Measurements from ENCODE around the gene RGS9. TPM values are rescaled to one million over a fixed set of nuclear protein-coding genes. Genes with fewer than 3 reads are reported as not detected.

Gene RGS9
- total and polyA plus RNA-seq, 2 experiments from 2014 or later, result 12.8 to 29.6 TPM

DNA sequence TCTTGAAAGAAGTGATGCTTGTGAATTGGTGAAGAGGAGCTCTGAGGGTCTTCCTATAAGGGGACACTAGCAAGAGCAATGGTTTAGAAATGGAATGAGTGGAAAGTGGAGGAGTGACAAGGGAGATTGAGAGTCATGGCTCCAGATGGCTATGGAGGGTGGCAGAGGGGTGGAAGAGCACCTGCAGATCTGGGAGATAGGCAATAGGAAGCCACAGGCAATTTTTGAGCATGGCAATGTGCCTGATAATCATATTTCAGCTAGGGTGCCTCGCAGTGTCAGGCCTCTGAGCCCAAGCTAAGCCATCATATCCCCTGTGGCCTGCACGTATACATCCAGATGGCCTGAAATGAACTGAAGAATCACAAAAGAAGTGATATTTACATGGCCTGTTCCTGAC, 21.5 kb downstream of the RGS9 start (continued):
- TF ChIP-seq EZH2 (IDR thresholded peaks at IDR 0.05; ENCODE audit: low read depth, unreplicated experiment), result no peak
- TF ChIP-seq, protein P1, sequence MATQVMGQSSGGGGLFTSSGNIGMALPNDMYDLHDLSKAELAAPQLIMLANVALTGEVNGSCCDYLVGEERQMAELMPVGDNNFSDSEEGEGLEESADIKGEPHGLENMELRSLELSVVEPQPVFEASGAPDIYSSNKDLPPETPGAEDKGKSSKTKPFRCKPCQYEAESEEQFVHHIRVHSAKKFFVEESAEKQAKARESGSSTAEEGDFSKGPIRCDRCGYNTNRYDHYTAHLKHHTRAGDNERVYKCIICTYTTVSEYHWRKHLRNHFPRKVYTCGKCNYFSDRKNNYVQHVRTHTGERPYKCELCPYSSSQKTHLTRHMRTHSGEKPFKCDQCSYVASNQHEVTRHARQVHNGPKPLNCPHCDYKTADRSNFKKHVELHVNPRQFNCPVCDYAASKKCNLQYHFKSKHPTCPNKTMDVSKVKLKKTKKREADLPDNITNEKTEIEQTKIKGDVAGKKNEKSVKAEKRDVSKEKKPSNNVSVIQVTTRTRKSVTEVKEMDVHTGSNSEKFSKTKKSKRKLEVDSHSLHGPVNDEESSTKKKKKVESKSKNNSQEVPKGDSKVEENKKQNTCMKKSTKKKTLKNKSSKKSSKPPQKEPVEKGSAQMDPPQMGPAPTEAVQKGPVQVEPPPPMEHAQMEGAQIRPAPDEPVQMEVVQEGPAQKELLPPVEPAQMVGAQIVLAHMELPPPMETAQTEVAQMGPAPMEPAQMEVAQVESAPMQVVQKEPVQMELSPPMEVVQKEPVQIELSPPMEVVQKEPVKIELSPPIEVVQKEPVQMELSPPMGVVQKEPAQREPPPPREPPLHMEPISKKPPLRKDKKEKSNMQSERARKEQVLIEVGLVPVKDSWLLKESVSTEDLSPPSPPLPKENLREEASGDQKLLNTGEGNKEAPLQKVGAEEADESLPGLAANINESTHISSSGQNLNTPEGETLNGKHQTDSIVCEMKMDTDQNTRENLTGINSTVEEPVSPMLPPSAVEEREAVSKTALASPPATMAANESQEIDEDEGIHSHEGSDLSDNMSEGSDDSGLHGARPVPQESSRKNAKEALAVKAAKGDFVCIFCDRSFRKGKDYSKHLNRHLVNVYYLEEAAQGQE (IDR thresholded peaks at IDR 0.05; ENCODE audit: unreplicated experiment), result no peak

DNA sequence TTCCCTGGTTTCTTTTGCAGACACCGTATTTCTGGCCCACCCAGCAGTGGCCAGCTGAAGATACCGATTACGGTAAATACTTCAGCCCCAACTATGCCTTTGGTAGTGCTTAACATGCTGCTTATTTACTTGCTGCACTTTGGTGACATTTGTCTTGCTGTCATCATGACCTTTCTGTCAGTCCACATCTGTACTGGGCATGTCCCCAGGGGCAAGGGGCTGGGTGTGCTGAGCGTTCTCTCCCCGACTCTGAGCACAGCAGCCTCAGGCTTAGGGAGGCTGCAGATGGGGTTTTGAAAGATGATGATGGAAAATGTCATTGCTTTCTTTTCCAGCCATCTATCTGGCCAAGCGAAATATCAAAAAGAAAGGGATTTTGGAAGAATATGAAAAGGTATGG, 23.3 kb downstream of the RGS9 start:
- Histone ChIP-seq H4K20me1 (replicated peaks; ENCODE audit: insufficient read depth) (no peaks in the 10 kb centered on the region), H3K4me3 (no peak overlapping the region), H3K9me2 (ENCODE audit: insufficient read depth) (no peaks in the 10 kb centered on the region; the same call in 1 of the 2 replicates), H3K36me3 (ENCODE audit: insufficient read depth) (no peaks in the 10 kb centered on the region), H3K4me2 (peak overlapping the region; percentile 55; the same call in 1 of the 2 replicates), H3F3A (replicated peaks; ENCODE audit: low read depth) (no peaks in the 10 kb centered on the region), H3K27me3 (ENCODE audit: insufficient read depth) (no peaks in the 10 kb centered on the region), H3K4me1 (ENCODE audit: insufficient read depth) (peaks cover 8% of the 10 kb centered on the region; the same call in 1 of the 2 replicates), H2AFZ (no peak overlapping the region), H3K27ac (ENCODE audit: low read depth) (no peak overlapping the region), H3K79me2 (replicated peaks; ENCODE audit: insufficient read depth) (no peaks in the 10 kb centered on the region)
- Mint-ChIP-seq H3K4me3 (no peak overlapping the region), H3K9me3 (no peaks in the 10 kb centered on the region; the same call in 2 of the 3 replicates), H3K27ac (no peak overlapping the region), H3K4me1 (peaks cover 15% of the 10 kb centered on the region), H3K27me3 (ENCODE audit: insufficient read depth, low read depth, poor library complexity) (no peaks in the 10 kb centered on the region), H3K36me3 (ENCODE audit: low read depth) (no peaks in the 10 kb centered on the region; the same call in 2 of the 3 replicates)
- ATAC-seq, result no peak
- DNase-seq (ENCODE audit: low spot score), result no peak
- TF ChIP-seq ZNF114 (CRISPR knock-in tag; IDR thresholded peaks at IDR 0.05) (no peak), POLR2AphosphoS5 (IDR thresholded peaks at IDR 0.05; ENCODE audit: low read depth) (no peak), ZNF331 (CRISPR knock-in tag; IDR thresholded peaks at IDR 0.05; ENCODE audit: low read depth) (no peak), JUNB (IDR thresholded peaks at IDR 0.05; ENCODE audit: unreplicated experiment) (no peak), CREB1 (CRISPR knock-in tag; IDR thresholded peaks at IDR 0.05; ENCODE audit: low read depth) (no peak), STAT1 (IDR thresholded peaks at IDR 0.05; ENCODE audit: unreplicated experiment) (no peak)
- TF ChIP-seq, protein P2, sequence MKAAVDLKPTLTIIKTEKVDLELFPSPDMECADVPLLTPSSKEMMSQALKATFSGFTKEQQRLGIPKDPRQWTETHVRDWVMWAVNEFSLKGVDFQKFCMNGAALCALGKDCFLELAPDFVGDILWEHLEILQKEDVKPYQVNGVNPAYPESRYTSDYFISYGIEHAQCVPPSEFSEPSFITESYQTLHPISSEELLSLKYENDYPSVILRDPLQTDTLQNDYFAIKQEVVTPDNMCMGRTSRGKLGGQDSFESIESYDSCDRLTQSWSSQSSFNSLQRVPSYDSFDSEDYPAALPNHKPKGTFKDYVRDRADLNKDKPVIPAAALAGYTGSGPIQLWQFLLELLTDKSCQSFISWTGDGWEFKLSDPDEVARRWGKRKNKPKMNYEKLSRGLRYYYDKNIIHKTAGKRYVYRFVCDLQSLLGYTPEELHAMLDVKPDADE (IDR thresholded peaks at IDR 0.05), result no peak
- TF ChIP-seq, protein P3, sequence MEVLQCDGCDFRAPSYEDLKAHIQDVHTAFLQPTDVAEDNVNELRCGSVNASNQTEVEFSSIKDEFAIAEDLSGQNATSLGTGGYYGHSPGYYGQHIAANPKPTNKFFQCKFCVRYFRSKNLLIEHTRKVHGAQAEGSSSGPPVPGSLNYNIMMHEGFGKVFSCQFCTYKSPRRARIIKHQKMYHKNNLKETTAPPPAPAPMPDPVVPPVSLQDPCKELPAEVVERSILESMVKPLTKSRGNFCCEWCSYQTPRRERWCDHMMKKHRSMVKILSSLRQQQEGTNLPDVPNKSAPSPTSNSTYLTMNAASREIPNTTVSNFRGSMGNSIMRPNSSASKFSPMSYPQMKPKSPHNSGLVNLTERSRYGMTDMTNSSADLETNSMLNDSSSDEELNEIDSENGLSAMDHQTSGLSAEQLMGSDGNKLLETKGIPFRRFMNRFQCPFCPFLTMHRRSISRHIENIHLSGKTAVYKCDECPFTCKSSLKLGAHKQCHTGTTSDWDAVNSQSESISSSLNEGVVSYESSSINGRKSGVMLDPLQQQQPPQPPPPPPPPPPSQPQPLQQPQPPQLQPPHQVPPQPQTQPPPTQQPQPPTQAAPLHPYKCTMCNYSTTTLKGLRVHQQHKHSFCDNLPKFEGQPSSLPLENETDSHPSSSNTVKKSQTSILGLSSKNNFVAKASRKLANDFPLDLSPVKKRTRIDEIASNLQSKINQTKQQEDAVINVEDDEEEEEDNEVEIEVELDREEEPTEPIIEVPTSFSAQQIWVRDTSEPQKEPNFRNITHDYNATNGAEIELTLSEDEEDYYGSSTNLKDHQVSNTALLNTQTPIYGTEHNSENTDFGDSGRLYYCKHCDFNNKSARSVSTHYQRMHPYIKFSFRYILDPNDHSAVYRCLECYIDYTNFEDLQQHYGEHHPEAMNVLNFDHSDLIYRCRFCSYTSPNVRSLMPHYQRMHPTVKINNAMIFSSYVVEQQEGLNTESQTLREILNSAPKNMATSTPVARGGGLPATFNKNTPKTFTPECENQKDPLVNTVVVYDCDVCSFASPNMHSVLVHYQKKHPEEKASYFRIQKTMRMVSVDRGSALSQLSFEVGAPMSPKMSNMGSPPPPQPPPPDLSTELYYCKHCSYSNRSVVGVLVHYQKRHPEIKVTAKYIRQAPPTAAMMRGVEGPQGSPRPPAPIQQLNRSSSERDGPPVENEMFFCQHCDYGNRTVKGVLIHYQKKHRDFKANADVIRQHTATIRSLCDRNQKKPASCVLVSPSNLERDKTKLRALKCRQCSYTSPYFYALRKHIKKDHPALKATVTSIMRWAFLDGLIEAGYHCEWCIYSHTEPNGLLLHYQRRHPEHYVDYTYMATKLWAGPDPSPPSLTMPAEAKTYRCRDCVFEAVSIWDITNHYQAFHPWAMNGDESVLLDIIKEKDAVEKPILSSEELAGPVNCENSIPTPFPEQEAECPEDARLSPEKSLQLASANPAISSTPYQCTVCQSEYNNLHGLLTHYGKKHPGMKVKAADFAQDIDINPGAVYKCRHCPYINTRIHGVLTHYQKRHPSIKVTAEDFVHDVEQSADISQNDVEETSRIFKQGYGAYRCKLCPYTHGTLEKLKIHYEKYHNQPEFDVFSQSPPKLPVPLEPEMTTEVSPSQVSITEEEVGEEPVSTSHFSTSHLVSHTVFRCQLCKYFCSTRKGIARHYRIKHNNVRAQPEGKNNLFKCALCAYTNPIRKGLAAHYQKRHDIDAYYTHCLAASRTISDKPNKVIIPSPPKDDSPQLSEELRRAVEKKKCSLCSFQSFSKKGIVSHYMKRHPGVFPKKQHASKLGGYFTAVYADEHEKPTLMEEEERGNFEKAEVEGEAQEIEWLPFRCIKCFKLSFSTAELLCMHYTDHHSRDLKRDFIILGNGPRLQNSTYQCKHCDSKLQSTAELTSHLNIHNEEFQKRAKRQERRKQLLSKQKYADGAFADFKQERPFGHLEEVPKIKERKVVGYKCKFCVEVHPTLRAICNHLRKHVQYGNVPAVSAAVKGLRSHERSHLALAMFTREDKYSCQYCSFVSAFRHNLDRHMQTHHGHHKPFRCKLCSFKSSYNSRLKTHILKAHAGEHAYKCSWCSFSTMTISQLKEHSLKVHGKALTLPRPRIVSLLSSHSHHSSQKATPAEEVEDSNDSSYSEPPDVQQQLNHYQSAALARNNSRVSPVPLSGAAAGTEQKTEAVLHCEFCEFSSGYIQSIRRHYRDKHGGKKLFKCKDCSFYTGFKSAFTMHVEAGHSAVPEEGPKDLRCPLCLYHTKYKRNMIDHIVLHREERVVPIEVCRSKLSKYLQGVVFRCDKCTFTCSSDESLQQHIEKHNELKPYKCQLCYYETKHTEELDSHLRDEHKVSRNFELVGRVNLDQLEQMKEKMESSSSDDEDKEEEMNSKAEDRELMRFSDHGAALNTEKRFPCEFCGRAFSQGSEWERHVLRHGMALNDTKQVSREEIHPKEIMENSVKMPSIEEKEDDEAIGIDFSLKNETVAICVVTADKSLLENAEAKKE (CRISPR knock-in tag; IDR thresholded peaks at IDR 0.05), result no peak
- TF ChIP-seq, protein P1 (IDR thresholded peaks at IDR 0.05; ENCODE audit: unreplicated experiment), result no peak
